ENCODE results near the gene OPN4. TPM values are rescaled to one million over a fixed set of nuclear protein-coding genes. Genes with fewer than 3 reads are reported as not detected.
A peak's percentile ranks its signal among the peaks of the same experiment; 100 is the strongest.

Gene OPN4
- polyA plus RNA-seq, 2 of the 4 experiments (the other 2 are of a cell fraction): not detected

- Histone ChIP-seq H3K27ac (0 out of 6 replicates have a peak overlapping the region, but pooled peaks of 1 of the 2 experiments have one; percentile 49), H3K4me3 (no peak overlapping the region), H3K9me3 (no peaks in the 10 kb centered on the region), H3K4me1 (0 out of 3 replicates have a peak, but pooled peaks cover 3% of the 10 kb centered on the region), H3K4me2 (no peak overlapping the region)
- 76% methylated on average over 8 of the region's 10 CpGs for WGBS (ENCODE audit: missing lambda C conversion rate)
- FAIRE-seq (no peak), ATAC-seq (no peak), DNase-seq (ENCODE audit: low read depth in 1 of 2, low spot score in 1 of 2) (no peak)
- POLR2A ChIA-PET: no interaction called here
- CTCF ChIA-PET: interaction anchor here (0.6 to 1.8 kb wide), 8 partner anchors 17 to 276 kb away, joined by 3 to 6 read pairs (median 3); no protein-coding TSS in a partner anchor
- no peak for TF ChIP-seq NR3C1 (IDR thresholded peaks at IDR 0.05)
- TF ChIP-seq, protein P1, sequence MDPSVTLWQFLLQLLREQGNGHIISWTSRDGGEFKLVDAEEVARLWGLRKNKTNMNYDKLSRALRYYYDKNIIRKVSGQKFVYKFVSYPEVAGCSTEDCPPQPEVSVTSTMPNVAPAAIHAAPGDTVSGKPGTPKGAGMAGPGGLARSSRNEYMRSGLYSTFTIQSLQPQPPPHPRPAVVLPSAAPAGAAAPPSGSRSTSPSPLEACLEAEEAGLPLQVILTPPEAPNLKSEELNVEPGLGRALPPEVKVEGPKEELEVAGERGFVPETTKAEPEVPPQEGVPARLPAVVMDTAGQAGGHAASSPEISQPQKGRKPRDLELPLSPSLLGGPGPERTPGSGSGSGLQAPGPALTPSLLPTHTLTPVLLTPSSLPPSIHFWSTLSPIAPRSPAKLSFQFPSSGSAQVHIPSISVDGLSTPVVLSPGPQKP (IDR thresholded peaks at IDR 0.05; ENCODE audit: low read depth, low read length): no peak
- no peak for TF ChIP-seq KDM1A (IDR thresholded peaks at IDR 0.05; ENCODE audit: low read depth)
- TF ChIP-seq GATA3 (IDR thresholded peaks at IDR 0.05; ENCODE audit: borderline replicate concordance): no peak
- no peak for TF ChIP-seq CHD4 (IDR thresholded peaks at IDR 0.05; ENCODE audit: borderline replicate concordance)
Observed at GRCh38 chr10:86667421-86668181, 13.3 kb downstream of the OPN4 start.

GRCh38 chr10:86668297-86669165 is 14.2 kb downstream of the OPN4 start, which contains the start of gene LDB3:
Gene LDB3, plus strand, starts transcription at chr10:86668511. Its CDS starts 181 bp downstream, at chr10:86668692.
- Histone ChIP-seq H3K4me3 (no peak within 1 kb of the TSS), H3K4me2 (no peak within 1 kb of the TSS; the same call in 2 of the 3 replicates), H3K4me1 (0 out of 3 replicates have a peak, but pooled peaks cover 3% of the 10 kb centered on the region), H3K27ac (peak within 1 kb of the TSS in 1 of 2 experiments; percentile 49; a peak in 1 of 6 replicates), H3K9me3 (no peaks in the 10 kb centered on the region)
- 62% methylated on average over 15 of the region's 23 CpGs for WGBS (ENCODE audit: missing lambda C conversion rate)
- POLR2A ChIA-PET: no interaction called here
- no peak for DNase-seq (ENCODE audit: low read depth in 1 of 2, low spot score in 1 of 2)
- no peak for FAIRE-seq
- TF ChIP-seq HEYL (CRISPR knock-in tag; IDR thresholded peaks at IDR 0.05): no peak
- no peak for TF ChIP-seq CHD2 (IDR thresholded peaks at IDR 0.05; ENCODE audit: low read length, partially characterized antibody)
- TF ChIP-seq, protein P2, sequence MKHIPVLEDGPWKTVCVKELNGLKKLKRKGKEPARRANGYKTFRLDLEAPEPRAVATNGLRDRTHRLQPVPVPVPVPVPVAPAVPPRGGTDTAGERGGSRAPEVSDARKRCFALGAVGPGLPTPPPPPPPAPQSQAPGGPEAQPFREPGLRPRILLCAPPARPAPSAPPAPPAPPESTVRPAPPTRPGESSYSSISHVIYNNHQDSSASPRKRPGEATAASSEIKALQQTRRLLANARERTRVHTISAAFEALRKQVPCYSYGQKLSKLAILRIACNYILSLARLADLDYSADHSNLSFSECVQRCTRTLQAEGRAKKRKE (CRISPR knock-in tag; IDR thresholded peaks at IDR 0.05; ENCODE audit: low read depth): no peak
- no peak for TF ChIP-seq CHD4 (IDR thresholded peaks at IDR 0.05; ENCODE audit: borderline replicate concordance)
- TF ChIP-seq RARB (CRISPR knock-in tag; IDR thresholded peaks at IDR 0.05): no peak
- no peak for TF ChIP-seq HOXA7 (CRISPR knock-in tag; IDR thresholded peaks at IDR 0.05)
- no peak for TF ChIP-seq MYC (IDR thresholded peaks at IDR 0.05; ENCODE audit: borderline replicate concordance, low read length)
- no peak for TF ChIP-seq HDAC2 (IDR thresholded peaks at IDR 0.05)
- no peak for TF ChIP-seq REST (IDR thresholded peaks at IDR 0.05)
- TF ChIP-seq ZNF302 (CRISPR knock-in tag; IDR thresholded peaks at IDR 0.05): no peak
- no peak for TF ChIP-seq HOXB13 (CRISPR knock-in tag; IDR thresholded peaks at IDR 0.05; ENCODE audit: low read depth)
- no peak for TF ChIP-seq CEBPB (IDR thresholded peaks at IDR 0.05)
- TF ChIP-seq, protein P1 (IDR thresholded peaks at IDR 0.05; ENCODE audit: low read depth, low read length): no peak
- TF ChIP-seq E2F6 (IDR thresholded peaks at IDR 0.05; ENCODE audit: borderline replicate concordance, low read depth): no peak
- TF ChIP-seq BCL3 (IDR thresholded peaks at IDR 0.05): no peak
- no peak for TF ChIP-seq PHF8 (IDR thresholded peaks at IDR 0.05; ENCODE audit: borderline replicate concordance, low read depth)
- TF ChIP-seq SREBF2 (IDR thresholded peaks at IDR 0.05): no peak
- peak in 1 of 2 experiments; percentile 44; a peak in 3 of 6 replicates for ATAC-seq
- CTCF ChIA-PET: interaction anchor here (0.8 to 1.8 kb wide), 6 partner anchors 18 to 269 kb away, joined by 3 to 6 read pairs (median 4); no protein-coding TSS in a partner anchor

All from A549 (cell line).